ENCODE data around the gene ACE.

Gene ACE

GRCh38 chr17:63490329-63490728 is 13.5 kb downstream of the ACE start:
- DNase-seq (ENCODE audit: low read depth) = no peak
- TF ChIP-seq CTCF (IDR thresholded peaks at IDR 0.05; ENCODE audit: control insufficient read depth, insufficient read depth, low read depth, low read length, missing control alignments) = no peak
- H3K4me3 ChIP-seq (ENCODE audit: control insufficient read depth, low read depth, low read length) = no peak overlapping the region

- no peak for DNase-seq (ENCODE audit: low read depth)
- H3K4me3 ChIP-seq (ENCODE audit: control insufficient read depth, low read depth, low read length) = no peak overlapping the region
- no peak for TF ChIP-seq CTCF (IDR thresholded peaks at IDR 0.05; ENCODE audit: control insufficient read depth, insufficient read depth, low read depth, low read length, missing control alignments)
Measured at GRCh38 chr17:63490858-63491400, 14.1 kb downstream of the ACE start.

- no peak for TF ChIP-seq CTCF (IDR thresholded peaks at IDR 0.05; ENCODE audit: control insufficient read depth, insufficient read depth, low read depth, low read length, missing control alignments)
- no peak overlapping the region for H3K4me3 ChIP-seq (ENCODE audit: control insufficient read depth, low read depth, low read length)
- DNase-seq (ENCODE audit: low read depth) = no peak
Measured at GRCh38 chr17:63491413-63491812, 14.6 kb downstream of the ACE start.

- DNase-seq (ENCODE audit: low read depth) = no peak
- H3K4me3 ChIP-seq (ENCODE audit: control insufficient read depth, low read depth, low read length) = no peak overlapping the region
- TF ChIP-seq CTCF (IDR thresholded peaks at IDR 0.05; ENCODE audit: control insufficient read depth, insufficient read depth, low read depth, low read length, missing control alignments) = no peak
Measured at GRCh38 chr17:63491977-63492618, 15.2 kb downstream of the ACE start.

GRCh38 chr17:63492940-63493339 is 16.1 kb downstream of the ACE start:
- TF ChIP-seq CTCF (IDR thresholded peaks at IDR 0.05; ENCODE audit: control insufficient read depth, insufficient read depth, low read depth, low read length, missing control alignments) = no peak
- no peak for DNase-seq (ENCODE audit: low read depth)
- H3K4me3 ChIP-seq (ENCODE audit: control insufficient read depth, low read depth, low read length) = no peak overlapping the region

GRCh38 chr17:63493411-63493810 is 16.6 kb downstream of the ACE start:
- H3K4me3 ChIP-seq (ENCODE audit: control insufficient read depth, low read depth, low read length) = no peak overlapping the region
- no peak for TF ChIP-seq CTCF (IDR thresholded peaks at IDR 0.05; ENCODE audit: control insufficient read depth, insufficient read depth, low read depth, low read length, missing control alignments)
- no peak for DNase-seq (ENCODE audit: low read depth)
